HuH-7 (cell line): ENCODE results near the gene KRTAP27-1.
A peak's percentile ranks its signal among the peaks of the same experiment; 100 is the strongest.

Experiments used
- DNase-seq: peaks from one replicate; pipeline ENCODE4 v3.0.0; 2011; ENCODE audit warnings: low spot score

Gene KRTAP27-1, protein sequence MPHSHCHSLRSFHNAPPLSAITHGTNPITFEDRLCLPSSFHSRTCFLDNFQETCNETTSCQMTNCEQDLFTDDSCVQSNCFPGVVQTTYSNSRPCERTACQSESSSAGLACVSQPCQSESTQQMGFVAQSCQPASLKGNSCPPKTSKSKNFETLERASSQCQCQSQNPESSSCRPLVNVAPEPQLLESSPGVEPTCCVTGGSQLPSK

DNA sequence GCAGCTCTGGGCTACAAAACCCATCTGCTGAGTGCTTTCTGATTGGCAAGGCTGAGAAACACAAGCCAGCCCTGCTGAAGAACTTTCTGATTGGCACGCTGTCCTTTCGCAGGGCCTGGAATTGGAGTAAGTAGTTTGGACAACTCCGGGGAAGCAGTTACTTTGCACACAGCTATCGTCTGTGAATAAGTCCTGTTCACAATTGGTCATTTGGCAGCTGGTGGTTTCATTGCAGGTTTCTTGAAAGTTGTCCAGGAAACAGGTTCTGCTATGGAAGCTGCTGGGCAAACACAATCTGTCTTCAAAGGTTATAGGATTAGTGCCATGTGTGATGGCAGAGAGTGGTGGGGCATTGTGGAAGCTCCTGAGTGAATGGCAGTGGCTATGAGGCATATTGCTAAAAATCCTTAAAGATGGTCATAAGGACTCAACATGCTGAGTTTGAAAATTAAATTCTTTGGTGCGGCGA lies at the start of gene KRTAP27-1:
KRTAP27-1 (minus strand) TSS at position 419 of the 469 bp plus-strand sequence; CDS start at position 393, 26 bp downstream.
- DNase-seq = no peak

DNA sequence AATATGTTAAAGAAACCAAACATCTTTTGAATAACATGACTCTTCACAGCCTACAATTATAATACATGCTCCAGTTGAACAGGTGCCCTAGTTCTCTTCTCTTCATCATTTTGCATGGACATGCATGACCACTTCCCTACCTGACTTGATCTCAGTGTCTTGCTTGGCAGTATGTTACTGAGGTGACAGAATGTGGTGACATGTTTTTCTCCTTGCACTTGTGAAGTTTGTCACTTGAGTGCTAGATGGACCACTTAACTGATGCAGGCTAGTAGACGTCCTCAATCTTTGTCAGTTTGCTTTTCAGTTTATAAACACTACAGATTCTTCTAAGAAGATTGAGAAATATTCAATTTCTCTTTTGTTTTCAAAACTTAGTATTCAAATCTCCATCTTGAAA lies 44.7 kb upstream of the KRTAP27-1 start:
- no peak for DNase-seq

DNA sequence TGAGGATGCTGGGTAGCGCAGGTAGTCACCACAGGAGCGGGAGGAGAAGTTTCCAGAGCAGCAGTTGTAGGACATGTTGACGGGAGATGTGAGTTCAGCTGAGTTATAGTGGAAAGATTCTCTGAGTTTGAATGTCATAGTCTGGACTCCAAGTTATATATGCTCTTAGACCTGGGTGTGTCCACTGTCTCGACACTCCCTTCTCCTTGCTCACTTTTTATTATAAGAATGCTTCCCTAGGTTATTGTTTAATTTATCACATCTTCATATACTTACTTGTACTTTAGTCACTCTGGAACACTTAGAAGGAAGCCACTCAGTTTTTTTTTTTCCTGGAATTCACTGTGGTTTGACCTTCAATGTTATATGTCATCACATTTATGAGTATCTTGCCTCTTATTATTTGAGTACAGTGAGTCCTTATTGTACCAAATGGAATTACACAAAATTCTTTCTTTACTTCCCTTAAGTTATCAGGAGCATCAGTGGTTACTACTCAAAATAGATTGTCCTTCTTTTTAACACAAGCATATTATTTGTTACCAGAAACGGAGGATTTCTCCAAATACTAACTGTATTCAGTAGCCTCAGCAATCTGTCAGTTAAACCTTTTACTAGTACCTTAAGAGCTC lies 34.8 kb upstream of the KRTAP27-1 start, which contains the start of gene KRTAP13-2:
KRTAP13-2 (minus strand) TSS at position 133 of the 632 bp plus-strand sequence; CDS start at position 75, 58 bp downstream.
- no peak for DNase-seq

DNA sequence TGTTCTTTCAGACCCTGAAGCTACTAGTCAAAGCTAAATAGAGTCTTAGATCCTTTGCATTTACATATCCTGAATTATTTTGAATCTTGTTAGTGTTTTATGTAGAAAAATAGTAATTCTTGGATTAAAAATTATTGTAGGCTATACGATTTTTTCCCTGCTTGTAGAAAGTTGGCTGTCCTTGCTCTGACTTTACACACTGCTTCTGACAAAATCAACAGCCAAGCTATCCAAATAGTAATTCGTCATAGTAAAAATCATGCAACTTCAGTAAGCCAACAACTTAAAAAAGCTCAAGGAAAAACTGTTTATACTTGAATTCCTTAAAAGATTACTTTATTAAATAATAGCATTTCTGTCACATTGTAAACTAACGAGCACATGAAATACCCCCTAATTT lies 18.4 kb upstream of the KRTAP27-1 start:
- no peak for DNase-seq

DNA sequence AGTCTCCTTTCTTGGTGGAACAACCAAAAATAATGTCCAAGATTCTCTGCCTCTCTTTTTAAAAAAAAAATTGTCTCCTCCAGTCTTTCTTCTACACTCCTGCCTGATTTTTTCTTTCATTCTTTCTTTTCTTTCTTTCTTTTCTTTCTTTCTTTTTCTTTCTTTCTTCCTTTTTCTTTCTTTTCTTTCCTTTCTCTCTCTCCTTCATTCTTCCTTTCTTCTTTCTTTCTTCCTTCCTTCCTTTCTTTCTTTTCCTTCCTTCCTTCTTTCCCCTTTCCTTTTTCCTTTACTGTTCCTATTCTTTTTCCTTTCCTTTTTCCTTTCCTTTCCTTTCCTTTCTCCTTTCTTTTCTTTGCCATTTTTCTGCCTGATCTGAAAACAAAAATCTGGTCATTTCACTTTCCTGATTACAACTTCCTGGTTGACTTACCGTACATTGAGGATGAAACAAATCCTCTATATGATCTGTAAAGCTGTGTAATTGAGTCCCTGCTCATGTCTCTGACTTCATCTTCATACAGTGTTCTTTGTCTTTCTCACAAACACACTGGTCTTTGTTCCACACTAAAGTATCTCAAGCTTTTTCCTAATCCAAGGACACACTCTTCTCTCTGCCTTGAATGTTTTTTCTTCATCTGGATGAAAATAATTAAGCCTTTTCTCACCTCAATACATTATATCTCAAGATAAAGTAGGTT lies 17.0 kb upstream of the KRTAP27-1 start:
- DNase-seq = no peak

DNA sequence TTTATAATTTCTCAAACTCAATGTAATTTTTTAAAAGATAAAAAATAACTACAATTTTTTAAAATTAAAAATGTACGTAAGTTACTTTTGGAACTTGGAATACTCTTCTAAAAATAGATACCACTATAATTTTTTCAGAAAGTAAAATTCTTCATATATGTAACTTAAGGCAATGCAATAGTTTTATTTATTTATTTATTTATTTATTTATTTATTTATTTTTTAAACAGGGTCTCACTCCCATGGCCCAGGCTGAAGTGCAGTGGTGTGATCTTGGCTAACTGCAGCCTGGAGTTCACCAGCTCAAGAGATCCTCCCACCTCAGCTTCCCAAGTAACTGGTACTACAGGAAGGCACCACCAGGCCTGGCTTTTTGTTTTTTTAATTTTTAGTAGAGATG lies 14.0 kb upstream of the KRTAP27-1 start:
- DNase-seq = no peak

DNA sequence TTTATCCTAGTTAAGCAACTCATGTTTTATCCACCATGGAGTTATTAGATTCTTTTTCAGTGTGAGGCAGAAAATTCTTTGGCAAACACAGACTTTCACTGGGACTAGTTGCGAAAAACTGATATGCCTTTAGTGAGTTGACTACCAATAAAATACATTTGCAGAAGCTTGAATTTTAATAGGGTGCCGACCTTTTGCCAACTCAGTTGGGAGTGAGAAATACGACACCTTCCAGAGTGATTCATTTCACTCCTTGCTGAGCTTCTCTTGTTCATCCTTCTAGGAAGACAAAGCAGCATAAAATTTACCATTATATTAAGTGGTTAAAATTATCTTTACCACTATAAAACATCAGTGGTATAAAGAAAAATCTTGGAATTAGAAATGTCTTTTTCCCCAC lies 12.1 kb upstream of the KRTAP27-1 start:
- DNase-seq = no peak

DNA sequence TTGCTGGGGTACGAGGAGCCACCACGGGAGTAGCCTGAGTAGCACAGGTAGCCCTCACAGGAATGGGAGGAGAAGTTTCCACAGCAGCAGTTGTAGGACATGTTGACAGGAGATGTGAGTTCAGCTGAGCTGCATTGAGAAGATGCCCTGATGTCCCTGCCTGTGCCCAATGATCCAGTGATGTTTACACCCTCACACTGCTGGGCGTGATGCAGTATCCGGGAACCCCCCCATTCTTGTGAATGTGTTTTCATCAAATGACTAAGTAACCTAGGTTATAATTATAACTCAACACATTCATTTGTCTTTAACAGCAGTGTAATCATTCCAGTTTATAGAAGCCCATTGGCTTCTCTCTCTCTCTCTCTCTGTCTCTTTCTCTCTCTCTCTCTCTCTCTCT lies 11.0 kb upstream of the KRTAP27-1 start, which contains the start of gene KRTAP23-1:
KRTAP23-1 (minus strand) TSS at position 101 of the 400 bp plus-strand sequence; CDS start at position 101, 0 bp downstream.
- DNase-seq = no peak

DNA sequence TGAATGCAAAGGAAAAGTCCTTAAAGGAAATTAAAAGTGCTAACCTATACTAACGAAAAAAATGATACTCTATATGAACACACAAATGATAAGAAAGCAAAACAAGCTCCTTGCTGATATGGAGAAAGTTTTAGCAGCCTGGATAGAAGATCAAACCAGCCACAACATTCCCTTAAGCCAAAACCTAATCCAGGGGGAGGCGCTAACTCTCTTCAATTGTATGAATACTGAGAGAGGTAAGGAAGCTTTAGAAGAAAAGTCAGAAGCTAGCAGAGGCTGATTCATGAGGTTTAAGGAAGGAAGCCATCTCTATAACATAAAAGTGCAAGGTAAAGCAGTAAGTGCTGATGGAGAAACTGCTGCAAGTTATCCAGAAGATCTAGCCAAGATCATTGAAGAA lies 7.5 kb upstream of the KRTAP27-1 start:
- DNase-seq = no peak

DNA sequence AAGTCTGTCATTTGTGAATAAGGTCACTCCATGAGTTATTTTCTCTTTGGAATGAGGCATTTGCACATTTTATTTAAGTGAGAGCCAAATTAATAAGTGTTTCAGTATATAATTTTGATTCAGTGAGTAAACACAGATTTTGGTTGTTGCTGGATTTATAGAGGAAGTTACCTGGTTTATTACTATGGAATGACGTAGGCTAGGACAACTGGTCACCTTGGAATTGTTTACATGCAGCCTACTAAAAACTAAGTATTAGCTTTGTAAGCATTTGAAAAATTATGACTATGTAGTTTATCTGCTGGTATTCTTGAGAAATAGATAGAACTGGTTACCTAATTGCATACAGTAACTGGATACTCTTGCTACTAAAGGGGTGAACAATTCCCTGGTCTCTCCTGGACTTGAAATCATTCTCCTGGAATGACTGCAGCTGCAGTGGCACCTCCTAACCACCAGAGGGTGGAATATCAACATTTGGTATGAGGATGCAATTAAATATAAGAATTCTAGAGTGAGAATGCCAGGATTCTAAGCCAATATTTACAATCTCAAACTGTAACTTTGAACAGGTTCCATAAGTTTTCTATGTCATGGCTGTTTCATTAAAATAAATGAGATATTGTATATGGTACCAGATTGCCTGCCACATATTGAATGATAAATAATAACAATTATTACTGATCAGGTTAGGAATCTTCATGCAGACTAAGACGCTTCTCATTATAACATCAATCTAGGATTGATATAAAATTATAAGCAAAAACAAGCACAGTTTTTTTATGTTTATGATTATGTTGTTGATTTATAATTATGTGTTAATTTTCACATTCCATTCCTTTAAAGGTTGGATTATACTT lies 3.5 kb upstream of the KRTAP27-1 start:
- peak; percentile 6 for DNase-seq

DNA sequence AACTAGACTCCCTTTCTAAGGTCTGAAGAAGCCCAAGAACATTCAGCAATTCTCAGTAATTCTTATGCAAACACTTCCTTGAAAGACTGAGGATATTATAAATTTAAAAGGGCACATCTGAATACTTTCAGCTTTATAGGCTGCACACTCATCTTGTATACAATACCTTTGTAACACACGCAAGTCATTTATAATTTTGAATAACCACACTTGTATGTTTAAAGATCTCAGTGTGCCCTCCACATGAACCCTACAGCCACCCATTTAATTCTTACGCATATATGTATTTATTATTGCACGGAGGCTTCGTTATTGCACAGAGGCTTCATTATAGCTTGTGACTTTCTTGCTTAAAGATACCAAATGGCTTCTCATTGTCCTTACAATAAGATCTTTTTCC lies 1.2 kb upstream of the KRTAP27-1 start:
- DNase-seq = no peak

DNA sequence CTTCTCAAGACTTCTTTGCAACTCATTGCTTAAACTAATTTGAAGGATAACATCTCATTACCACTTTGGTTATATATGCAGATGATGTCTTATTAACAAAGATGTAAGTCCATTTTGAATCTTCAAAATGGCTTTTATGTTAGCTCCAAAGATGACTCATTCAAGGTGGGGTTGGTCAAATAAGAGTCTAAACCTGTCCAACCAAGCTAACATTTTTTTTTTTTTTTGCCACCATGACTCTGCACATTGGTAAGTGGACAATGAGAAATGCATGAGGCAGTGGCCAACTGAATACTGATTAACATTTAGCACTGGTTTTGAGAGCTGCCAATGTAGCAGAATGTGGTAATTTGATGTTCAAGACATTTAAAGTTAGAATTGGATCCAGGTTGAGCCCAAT lies 278 bp upstream of the KRTAP27-1 start:
- DNase-seq = no peak

DNA sequence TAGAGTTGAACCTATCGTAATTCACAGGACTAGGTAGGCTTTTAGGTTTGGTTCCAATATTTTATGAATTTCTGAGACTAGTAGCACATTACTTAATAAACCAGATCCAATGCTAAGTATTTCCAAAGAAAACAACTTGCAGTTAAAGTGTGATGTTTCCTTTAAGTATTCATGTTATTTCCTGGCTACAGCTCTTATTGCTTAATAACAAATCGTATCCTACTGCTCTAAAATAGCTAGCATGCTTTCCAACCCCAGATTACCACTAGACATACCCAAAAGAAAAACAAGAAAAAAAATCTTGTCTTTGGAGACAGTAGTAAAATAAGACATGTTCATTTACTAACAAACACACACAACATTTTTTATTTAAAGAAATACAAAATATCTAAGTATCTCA lies 898 bp downstream of the KRTAP27-1 start:
- DNase-seq = no peak

DNA sequence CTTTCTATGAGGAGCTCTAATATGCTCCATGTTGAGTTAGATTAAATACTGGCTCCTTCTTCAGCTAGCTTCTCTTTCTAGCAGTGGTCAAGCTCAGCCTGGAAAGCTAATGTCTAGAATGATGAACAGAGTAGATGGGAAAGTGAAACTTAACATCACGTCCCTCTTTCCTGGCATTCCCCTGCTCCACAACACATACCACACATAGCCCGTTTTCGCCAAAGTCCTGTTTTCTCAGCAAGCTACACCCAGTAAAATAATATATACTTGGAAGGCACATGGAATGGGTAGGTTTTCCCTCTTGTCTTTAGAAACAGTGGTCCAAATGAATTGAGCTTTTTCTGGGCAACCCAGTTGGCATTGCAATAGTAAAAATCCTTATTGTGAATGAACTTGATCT lies 3.8 kb downstream of the KRTAP27-1 start:
- no peak for DNase-seq

DNA sequence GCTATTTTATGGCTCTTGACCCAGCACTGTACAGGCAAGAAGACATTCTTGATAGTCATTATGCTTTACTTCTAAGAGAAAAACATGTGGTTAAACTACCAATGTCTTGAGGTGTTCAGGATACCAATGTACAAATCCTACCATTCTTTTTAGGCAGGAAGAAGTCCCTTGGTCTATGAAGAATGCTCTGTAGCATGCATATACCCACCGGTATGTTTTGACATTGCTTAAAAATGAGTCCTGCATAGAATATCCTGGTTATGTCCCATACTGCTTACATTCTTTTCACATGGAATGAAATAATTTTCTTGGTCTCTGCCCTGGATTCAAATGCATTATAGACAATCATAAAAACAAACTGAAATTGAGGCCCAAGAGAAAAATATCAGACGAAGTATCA lies 4.8 kb downstream of the KRTAP27-1 start:
- no peak for DNase-seq

DNA sequence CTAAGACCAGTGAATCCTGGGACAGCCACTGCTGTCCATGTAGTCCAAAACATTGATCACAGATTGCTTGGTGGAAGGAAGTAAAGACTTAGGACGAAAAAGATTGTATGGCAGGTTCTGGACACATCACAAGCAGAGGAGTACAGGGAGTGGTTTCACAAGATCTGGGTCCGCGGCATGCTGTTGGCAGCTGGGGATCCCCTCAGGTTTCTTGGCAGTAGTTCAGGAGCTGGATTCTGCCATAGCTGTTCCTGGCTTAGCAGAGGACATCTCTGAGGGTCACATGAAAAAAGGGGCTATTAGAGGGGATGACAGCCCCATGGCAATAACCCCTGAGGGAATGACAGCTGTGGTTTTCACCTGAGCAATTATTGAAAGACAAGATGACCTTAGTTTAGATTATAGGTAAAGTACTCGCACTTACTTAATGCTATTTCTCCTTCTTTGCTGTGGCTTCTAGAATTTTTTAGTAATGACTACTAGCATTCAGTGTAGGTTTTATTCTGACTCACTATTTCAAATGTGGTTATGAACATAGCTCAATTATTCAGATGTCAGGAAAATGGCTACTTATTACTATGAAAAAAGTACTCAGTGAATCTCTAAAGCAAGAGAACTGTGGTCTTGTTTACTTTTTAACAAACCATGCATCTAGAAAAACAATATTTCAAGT lies 8.2 kb downstream of the KRTAP27-1 start:
- DNase-seq = no peak

DNA sequence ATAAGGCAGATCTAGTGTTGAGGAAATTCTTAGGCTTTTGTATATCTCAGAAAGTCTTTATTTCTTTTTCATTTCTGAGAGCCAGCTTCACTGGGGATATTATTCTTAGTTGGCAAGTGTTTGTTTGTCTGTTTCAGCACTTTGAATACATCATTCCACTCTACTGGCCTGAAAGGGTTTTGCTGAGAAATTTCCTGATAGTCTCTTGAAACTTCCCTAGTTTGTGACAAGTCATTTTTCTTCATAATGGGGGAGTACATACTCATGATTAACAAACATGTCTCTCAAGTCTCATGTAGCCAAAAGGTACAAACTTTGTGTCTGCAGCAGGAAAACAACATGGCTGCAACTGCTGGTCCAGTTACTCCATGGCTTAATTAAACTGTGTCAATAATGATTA lies 11.1 kb downstream of the KRTAP27-1 start:
- DNase-seq = no peak

DNA sequence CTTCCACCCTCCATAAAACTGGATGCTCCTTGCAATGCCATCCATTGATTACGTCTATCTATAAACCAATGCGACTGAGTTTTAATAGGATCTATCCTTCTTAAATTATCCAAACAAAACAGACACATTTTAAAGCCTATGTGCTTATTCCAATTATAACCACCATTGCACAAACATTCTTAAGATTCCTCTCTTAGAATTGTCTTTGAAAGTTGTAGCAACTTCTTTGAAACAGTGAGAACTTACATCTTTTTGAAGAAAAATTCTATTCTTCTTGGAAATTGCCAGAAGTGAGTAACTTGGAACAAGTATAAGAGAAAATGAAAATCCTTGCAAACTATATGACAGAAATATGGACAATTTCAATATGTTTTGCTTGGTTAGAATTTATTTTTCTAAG lies 17.3 kb downstream of the KRTAP27-1 start, which contains the start of gene KRTAP26-1:
KRTAP26-1 (minus strand) TSS at position 101 of the 400 bp plus-strand sequence. CDS start 280 bp downstream, outside the sequence.
- no peak for DNase-seq

DNA sequence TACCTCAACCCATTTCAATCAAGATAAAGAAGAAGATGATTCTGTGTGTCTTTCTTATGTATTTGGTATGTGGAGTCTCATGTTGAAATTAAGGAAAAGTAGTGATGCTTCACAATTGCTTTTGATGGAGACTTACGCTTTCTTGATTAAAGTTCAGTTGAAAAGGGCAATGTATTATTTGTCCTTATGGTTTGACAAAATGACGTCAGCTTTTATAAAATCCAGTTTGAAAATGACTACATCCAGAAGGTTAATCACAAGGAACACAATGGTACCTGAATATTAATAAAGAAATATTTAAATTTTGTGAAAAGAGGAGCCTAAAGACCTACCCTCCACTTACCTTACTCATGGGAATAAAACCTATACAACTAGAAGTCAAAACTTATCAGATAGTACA lies 21.8 kb downstream of the KRTAP27-1 start:
- no peak for DNase-seq

DNA sequence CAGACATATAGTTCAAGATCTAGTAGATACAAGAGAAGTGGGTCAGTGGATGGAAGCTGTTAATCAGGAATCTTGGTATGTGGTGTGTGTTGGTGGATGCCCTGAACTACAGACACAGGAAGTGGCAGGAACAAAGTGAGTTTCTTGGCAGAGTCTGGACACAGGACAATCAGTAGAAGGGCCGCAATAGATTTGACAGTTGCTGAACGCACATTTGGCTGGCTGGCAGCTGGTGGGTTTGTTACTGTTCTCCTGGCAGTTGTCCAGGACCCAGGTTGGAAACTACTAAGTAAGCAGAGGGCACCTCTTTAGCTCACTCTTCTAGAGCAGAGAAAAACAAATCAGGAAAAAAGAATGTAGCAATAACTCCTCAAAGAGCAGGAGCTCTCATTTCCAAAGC lies 30.6 kb downstream of the KRTAP27-1 start:
- no peak for DNase-seq

DNA sequence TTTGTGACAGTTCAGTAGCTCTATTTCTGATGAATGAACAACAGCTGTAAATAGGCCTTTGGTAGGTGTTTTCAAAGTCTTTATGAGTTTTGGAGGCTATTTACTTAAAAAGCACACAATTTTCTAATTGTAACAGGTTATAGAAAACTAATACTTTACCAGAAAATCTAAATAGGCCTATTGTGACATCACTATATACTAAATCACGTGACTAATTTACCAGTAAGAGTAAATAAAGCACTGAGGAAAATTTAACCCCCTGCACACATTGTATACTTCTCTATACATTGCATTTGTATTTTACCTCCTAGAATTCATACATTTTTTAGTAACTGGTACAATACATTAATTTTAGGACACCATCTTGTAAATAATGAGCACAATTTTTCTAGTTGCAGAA lies 32.4 kb downstream of the KRTAP27-1 start:
- no peak for DNase-seq
